HEK293 (cell line): ENCODE results near the gene CCL18.
A peak's percentile ranks its signal among the peaks of the same experiment; 100 is the strongest.
"Not testable (repeated sequence)": the region's sequence is repeated elsewhere in the genome, so short reads cannot be mapped to it uniquely, and the experiment has no call there.

Source experiments
- CTCF ChIA-PET: fragments of 350-600 bp; formaldehyde crosslinking; extraction: SDS; loops from one replicate; lab custom pipeline; 2021; ENCODE audit warnings: antibody characterized with exemption; lab: Yijun Ruan, JAX
- POLR2A ChIA-PET: fragments of 300-600 bp; formaldehyde crosslinking; extraction: SDS; loops from one replicate; lab custom pipeline; 2020; ENCODE audit warnings: antibody characterized with exemption, inconsistent platforms; lab: Yijun Ruan, JAX
- H3K27ac ChIP-seq: fragments of 200-500 bp; sonication (Bioruptor generic); 2 replicates; pipeline ENCODE4 v1.5.1; 2014; ENCODE audit warnings: low read depth, low read length, control low read depth, inconsistent platforms; ENCODE audit errors: extremely low read depth
- H3K36me3 ChIP-seq, 2 experiments: fragments of 200-500 bp in 1 of 2; sonication (Bioruptor generic) in 1 of 2; 1 replicate in 1 of 2; 2 replicates in 1 of 2; pipeline ENCODE4 v1.5.1; 2014 to 2017; ENCODE audit warnings: inconsistent platforms in 2 of 2, low read length in 2 of 2; ENCODE audit not compliant: control insufficient read depth in 2 of 2, insufficient read depth in 1 of 2
- H3K4me1 ChIP-seq: fragments of 200-500 bp; sonication (Bioruptor generic); 2 replicates; pipeline ENCODE4 v1.5.1; 2014; ENCODE audit warnings: mild to moderate bottlenecking, low read length, inconsistent platforms; ENCODE audit not compliant: control insufficient read depth, insufficient read depth
- H3K4me3 ChIP-seq: 2 replicates; pipeline ENCODE4 v1.5.1; 2011; ENCODE audit warnings: low read depth, mild to moderate bottlenecking, control low read depth, low read length, moderate library complexity
- H3K9me3 ChIP-seq: fragments of 200-500 bp; sonication (Bioruptor generic); 2 replicates; pipeline ENCODE4 v1.5.1; 2014; ENCODE audit warnings: low read depth, low read length, inconsistent platforms; ENCODE audit not compliant: control insufficient read depth, insufficient read depth
- SP7 ChIP-seq: fragments of 450-650 bp; formaldehyde crosslinking; IDR thresholded peaks from 2 replicates; pipeline ENCODE4 v1.5.1; 2016; ENCODE audit warnings: missing biosample characterization, missing genetic modification characterization
- ZBTB21 ChIP-seq: fragments of 450-650 bp; formaldehyde crosslinking; IDR thresholded peaks from 2 replicates; pipeline ENCODE4 v1.5.1; 2017; ENCODE audit warnings: missing biosample characterization, missing genetic modification characterization
- ZFP69B ChIP-seq: fragments of 450-650 bp; formaldehyde crosslinking; IDR thresholded peaks from 2 replicates; pipeline ENCODE4 v1.5.1; 2016; ENCODE audit warnings: missing biosample characterization, missing genetic modification characterization
- ZNF140 ChIP-seq: fragments of 450-650 bp; formaldehyde crosslinking; IDR thresholded peaks from 2 replicates; pipeline ENCODE4 v1.5.1; 2016; ENCODE audit warnings: missing biosample characterization, missing genetic modification characterization
- ZNF341 ChIP-seq: fragments of 450-650 bp; formaldehyde crosslinking; IDR thresholded peaks from 2 replicates; pipeline ENCODE4; 2016; ENCODE audit warnings: low read depth, missing biosample characterization, missing genetic modification characterization
- ZNF394 ChIP-seq: fragments of 450-650 bp; formaldehyde crosslinking; IDR thresholded peaks from 2 replicates; pipeline ENCODE4 v1.5.1; 2016; ENCODE audit warnings: missing biosample characterization, missing genetic modification characterization, mild to moderate bottlenecking, moderate library complexity, borderline replicate concordance
- ZNF398 ChIP-seq: fragments of 450-650 bp; formaldehyde crosslinking; IDR thresholded peaks from 2 replicates; pipeline ENCODE4 v1.5.1; 2017; ENCODE audit warnings: missing biosample characterization, missing genetic modification characterization
- ZNF629 ChIP-seq: fragments of 450-650 bp; formaldehyde crosslinking; IDR thresholded peaks from 2 replicates; pipeline ENCODE4 v1.5.1; 2017; ENCODE audit warnings: missing biosample characterization, missing genetic modification characterization
- ZNF660 ChIP-seq: fragments of 450-650 bp; IDR thresholded peaks from 2 replicates; pipeline ENCODE4 v1.5.1; 2018; ENCODE audit warnings: missing biosample characterization, mild to moderate bottlenecking, missing genetic modification characterization
- TF ChIP-seq, protein P1 (sequence below): fragments of 450-650 bp; formaldehyde crosslinking; conservative IDR thresholded peaks from 2 replicates; pipeline ENCODE4 v1.5.1; 2016; ENCODE audit warnings: low read depth, missing biosample characterization, missing genetic modification characterization
- TF ChIP-seq, protein P2 (sequence below): fragments of 450-650 bp; formaldehyde crosslinking; IDR thresholded peaks from 2 replicates; pipeline ENCODE4 v1.5.1; 2016; ENCODE audit warnings: missing biosample characterization, missing genetic modification characterization, low read depth
- TF ChIP-seq, protein P3 (sequence below): fragments of 450-650 bp; formaldehyde crosslinking; IDR thresholded peaks from 2 replicates; pipeline ENCODE4 v1.5.1; 2016; ENCODE audit warnings: missing biosample characterization, missing genetic modification characterization
- TF ChIP-seq, protein P4 (sequence below): fragments of 450-650 bp; formaldehyde crosslinking; IDR thresholded peaks from 2 replicates; pipeline ENCODE4 v1.5.1; 2016; ENCODE audit warnings: missing biosample characterization, missing genetic modification characterization
- TF ChIP-seq, protein P5 (sequence below): fragments of 450-650 bp; formaldehyde crosslinking; IDR thresholded peaks from 2 replicates; pipeline ENCODE4 v1.5.1; 2016; ENCODE audit warnings: missing biosample characterization, missing genetic modification characterization

The CCL18 gene

GRCh38 chr17:36103401-36103975 lies 39.4 kb downstream of the CCL18 start, which contains the start of gene CCL4:
Gene CCL4, plus strand, starts transcription at chr17:36103827. Its CDS starts 79 bp downstream, at chr17:36103906.
- TF ChIP-seq, protein P1, sequence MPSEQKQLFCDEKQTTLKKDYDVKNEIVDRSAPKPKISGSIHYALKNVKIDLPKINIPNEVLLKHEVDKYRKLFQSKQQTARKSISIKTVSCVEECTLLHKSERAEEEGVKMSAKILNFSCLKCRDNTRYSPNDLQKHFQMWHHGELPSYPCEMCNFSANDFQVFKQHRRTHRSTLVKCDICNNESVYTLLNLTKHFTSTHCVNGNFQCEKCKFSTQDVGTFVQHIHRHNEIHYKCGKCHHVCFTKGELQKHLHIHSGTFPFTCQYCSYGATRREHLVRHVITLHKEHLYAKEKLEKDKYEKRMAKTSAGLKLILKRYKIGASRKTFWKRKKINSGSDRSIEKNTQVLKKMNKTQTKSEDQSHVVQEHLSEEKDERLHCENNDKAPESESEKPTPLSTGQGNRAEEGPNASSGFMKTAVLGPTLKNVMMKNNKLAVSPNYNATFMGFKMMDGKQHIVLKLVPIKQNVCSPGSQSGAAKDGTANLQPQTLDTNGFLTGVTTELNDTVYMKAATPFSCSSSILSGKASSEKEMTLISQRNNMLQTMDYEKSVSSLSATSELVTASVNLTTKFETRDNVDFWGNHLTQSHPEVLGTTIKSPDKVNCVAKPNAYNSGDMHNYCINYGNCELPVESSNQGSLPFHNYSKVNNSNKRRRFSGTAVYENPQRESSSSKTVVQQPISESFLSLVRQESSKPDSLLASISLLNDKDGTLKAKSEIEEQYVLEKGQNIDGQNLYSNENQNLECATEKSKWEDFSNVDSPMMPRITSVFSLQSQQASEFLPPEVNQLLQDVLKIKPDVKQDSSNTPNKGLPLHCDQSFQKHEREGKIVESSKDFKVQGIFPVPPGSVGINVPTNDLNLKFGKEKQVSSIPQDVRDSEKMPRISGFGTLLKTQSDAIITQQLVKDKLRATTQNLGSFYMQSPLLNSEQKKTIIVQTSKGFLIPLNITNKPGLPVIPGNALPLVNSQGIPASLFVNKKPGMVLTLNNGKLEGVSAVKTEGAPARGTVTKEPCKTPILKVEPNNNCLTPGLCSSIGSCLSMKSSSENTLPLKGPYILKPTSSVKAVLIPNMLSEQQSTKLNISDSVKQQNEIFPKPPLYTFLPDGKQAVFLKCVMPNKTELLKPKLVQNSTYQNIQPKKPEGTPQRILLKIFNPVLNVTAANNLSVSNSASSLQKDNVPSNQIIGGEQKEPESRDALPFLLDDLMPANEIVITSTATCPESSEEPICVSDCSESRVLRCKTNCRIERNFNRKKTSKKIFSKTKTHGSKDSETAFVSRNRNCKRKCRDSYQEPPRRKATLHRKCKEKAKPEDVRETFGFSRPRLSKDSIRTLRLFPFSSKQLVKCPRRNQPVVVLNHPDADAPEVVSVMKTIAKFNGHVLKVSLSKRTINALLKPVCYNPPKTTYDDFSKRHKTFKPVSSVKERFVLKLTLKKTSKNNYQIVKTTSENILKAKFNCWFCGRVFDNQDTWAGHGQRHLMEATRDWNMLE (tag by site-specific recombination) = 0 out of 2 replicates have a peak, but pooled peaks have one; percentile 27
- TF ChIP-seq, protein P2, sequence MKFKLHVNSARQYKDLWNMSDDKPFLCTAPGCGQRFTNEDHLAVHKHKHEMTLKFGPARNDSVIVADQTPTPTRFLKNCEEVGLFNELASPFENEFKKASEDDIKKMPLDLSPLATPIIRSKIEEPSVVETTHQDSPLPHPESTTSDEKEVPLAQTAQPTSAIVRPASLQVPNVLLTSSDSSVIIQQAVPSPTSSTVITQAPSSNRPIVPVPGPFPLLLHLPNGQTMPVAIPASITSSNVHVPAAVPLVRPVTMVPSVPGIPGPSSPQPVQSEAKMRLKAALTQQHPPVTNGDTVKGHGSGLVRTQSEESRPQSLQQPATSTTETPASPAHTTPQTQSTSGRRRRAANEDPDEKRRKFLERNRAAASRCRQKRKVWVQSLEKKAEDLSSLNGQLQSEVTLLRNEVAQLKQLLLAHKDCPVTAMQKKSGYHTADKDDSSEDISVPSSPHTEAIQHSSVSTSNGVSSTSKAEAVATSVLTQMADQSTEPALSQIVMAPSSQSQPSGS (tag by site-specific recombination) = peak; percentile 95
- TF ChIP-seq ZNF629 (tag by site-specific recombination) = peak; percentile 91
- TF ChIP-seq, protein P3, sequence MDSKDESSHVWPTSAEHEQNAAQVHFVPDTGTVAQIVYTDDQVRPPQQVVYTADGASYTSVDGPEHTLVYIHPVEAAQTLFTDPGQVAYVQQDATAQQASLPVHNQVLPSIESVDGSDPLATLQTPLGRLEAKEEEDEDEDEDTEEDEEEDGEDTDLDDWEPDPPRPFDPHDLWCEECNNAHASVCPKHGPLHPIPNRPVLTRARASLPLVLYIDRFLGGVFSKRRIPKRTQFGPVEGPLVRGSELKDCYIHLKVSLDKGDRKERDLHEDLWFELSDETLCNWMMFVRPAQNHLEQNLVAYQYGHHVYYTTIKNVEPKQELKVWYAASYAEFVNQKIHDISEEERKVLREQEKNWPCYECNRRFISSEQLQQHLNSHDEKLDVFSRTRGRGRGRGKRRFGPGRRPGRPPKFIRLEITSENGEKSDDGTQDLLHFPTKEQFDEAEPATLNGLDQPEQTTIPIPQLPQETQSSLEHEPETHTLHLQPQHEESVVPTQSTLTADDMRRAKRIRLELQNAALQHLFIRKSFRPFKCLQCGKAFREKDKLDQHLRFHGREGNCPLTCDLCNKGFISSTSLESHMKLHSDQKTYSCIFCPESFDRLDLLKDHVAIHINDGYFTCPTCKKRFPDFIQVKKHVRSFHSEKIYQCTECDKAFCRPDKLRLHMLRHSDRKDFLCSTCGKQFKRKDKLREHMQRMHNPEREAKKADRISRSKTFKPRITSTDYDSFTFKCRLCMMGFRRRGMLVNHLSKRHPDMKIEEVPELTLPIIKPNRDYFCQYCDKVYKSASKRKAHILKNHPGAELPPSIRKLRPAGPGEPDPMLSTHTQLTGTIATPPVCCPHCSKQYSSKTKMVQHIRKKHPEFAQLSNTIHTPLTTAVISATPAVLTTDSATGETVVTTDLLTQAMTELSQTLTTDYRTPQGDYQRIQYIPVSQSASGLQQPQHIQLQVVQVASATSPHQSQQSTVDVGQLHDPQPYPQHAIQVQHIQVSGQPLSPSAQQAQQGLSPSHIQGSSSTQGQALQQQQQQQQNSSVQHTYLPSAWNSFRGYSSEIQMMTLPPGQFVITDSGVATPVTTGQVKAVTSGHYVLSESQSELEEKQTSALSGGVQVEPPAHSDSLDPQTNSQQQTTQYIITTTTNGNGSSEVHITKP (tag by site-specific recombination) = peak; percentile 90
- peak; percentile 95 for TF ChIP-seq ZNF394 (tag by site-specific recombination)
- TF ChIP-seq SP7 (tag by site-specific recombination) = peak; percentile 53; the same call in 1 of the 2 replicates
- TF ChIP-seq, protein P4, sequence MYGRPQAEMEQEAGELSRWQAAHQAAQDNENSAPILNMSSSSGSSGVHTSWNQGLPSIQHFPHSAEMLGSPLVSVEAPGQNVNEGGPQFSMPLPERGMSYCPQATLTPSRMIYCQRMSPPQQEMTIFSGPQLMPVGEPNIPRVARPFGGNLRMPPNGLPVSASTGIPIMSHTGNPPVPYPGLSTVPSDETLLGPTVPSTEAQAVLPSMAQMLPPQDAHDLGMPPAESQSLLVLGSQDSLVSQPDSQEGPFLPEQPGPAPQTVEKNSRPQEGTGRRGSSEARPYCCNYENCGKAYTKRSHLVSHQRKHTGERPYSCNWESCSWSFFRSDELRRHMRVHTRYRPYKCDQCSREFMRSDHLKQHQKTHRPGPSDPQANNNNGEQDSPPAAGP (tag by site-specific recombination) = 0 out of 2 replicates have a peak, but pooled peaks have one; percentile 30
- TF ChIP-seq ZBTB21 (tag by site-specific recombination) = peak; percentile 94
- TF ChIP-seq ZNF660 (tag by site-specific recombination) = peak; percentile 58; the same call in 1 of the 2 replicates
- TF ChIP-seq, protein P5, sequence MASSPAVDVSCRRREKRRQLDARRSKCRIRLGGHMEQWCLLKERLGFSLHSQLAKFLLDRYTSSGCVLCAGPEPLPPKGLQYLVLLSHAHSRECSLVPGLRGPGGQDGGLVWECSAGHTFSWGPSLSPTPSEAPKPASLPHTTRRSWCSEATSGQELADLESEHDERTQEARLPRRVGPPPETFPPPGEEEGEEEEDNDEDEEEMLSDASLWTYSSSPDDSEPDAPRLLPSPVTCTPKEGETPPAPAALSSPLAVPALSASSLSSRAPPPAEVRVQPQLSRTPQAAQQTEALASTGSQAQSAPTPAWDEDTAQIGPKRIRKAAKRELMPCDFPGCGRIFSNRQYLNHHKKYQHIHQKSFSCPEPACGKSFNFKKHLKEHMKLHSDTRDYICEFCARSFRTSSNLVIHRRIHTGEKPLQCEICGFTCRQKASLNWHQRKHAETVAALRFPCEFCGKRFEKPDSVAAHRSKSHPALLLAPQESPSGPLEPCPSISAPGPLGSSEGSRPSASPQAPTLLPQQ = 0 out of 2 replicates have a peak, but pooled peaks have one; percentile 19
- TF ChIP-seq ZFP69B (tag by site-specific recombination) = 0 out of 2 replicates have a peak, but pooled peaks have one; percentile 14
- TF ChIP-seq ZNF341 (tag by site-specific recombination) = peak; percentile 77
- peak; percentile 47 for TF ChIP-seq ZNF398 (tag by site-specific recombination)
- peak; percentile 56; the same call in 1 of the 2 replicates for TF ChIP-seq ZNF140
- TF ChIP-seq, all 188 proteins: peak for 14; not testable (repeated sequence) for 174
- H3K4me1 ChIP-seq, H3K36me3 ChIP-seq, H3K27ac ChIP-seq, H3K9me3 ChIP-seq, H3K4me3 ChIP-seq, POLR2A ChIA-PET: not testable (repeated sequence)
- CTCF ChIA-PET = interaction anchor here (0.9 to 1.5 kb wide), 3 partner anchors 9 to 45 kb away, joined by 3 to 5 read pairs (median 4); no protein-coding TSS in a partner anchor

GRCh38 chr17:36104246-36104645 lies 40.2 kb downstream of the CCL18 start:
- POLR2A ChIA-PET, H3K4me1 ChIP-seq, H3K4me3 ChIP-seq, H3K27ac ChIP-seq, H3K9me3 ChIP-seq, H3K36me3 ChIP-seq: not testable (repeated sequence)
- CTCF ChIA-PET = interaction anchor here (0.7 kb wide), 1 partner anchor 27 kb away, joined by 3 read pairs; no protein-coding TSS in a partner anchor
